ENCODE measurements around the gene TMEM106C. TPM values are rescaled to one million over a fixed set of nuclear protein-coding genes. Genes with fewer than 3 reads are reported as not detected.

Gene TMEM106C
- total and polyA plus RNA-seq, 9 of the 15 experiments (the other 6 are each of a cell fraction or from before 2014, with no cell fraction given): 37.6 to 183 (median 57.2) TPM

DNA sequence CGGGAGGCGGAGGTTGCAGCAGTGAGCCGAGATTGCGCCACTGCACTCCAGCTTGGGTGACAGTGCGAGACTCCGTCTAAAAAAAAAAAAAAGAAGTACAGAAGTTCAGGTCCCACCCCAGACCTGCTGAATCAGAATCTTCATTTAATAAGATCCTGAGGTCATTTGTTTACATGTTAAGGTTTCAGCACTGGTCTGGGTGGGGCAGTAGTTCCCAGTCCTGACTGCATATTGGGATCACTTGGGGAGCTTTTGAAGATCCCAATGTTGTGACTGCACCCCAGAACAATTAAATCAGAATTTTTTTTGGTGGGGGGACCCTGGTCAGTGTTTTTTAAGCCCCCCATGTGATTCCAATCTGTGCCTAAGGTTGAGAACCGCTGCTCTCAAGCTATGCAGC, 52.6 kb downstream of the TMEM106C start:
- H2AFZ ChIP-seq (ENCODE audit: low read depth, low read length): no peak overlapping the region
- in situ Hi-C loops (cut with MboI) (no loop called here), intact Hi-C loops (cut with micrococcal nuclease) (no loop called here)
- DNase-seq (ENCODE audit: extremely low read depth in 1 of 4, low spot score in 3 of 4): no peak
- peaks cover 51 to 61% of the 10 kb centered on the region in 2 experiments for H3K27me3 ChIP-seq (ENCODE audit: control insufficient read depth in 2 of 2, insufficient read depth in 2 of 2, low read length in 2 of 2)
- H3K9me3 ChIP-seq (replicated peaks; ENCODE audit: control insufficient read depth, insufficient read depth, low read depth, low read length): no peaks in the 10 kb centered on the region
- no peak overlapping the region for H3K4me2 ChIP-seq (ENCODE audit: insufficient read depth, low read length)
- H3K36me3 ChIP-seq (ENCODE audit: control insufficient read depth, insufficient read depth, low read length): no peaks in the 10 kb centered on the region
- H3K9ac ChIP-seq (ENCODE audit: insufficient read depth in 1 of 2, low read depth in 2 of 2, low read length in 2 of 2): no peak overlapping the region
- ATAC-seq: no peak
- no peak for FAIRE-seq
- H4K20me1 ChIP-seq (replicated peaks; ENCODE audit: control insufficient read depth, insufficient read depth, low read length): no peaks in the 10 kb centered on the region; the same call in 1 of the 2 replicates
- BruUV-seq (replicated peaks): no TSS peak
- ChIA-PET CTCF (ENCODE audit: low intra/inter-chr PET ratio) (no interaction called here), POLR2A (interaction anchor here (1.2 to 1.8 kb wide), 3 partner anchors 10 to 84 kb away, joined by 3 to 6 read pairs (median 4); no protein-coding TSS in a partner anchor)
- WGBS (ENCODE audit: insufficient coverage, low coverage, missing lambda C conversion rate): 1% methylated on average over 7 of the region's 7 CpGs
- H3K4me1 ChIP-seq (replicated peaks in 1 of 2; ENCODE audit: control insufficient read depth in 2 of 2, insufficient read depth in 2 of 2, low read length in 2 of 2): no peaks in the 10 kb centered on the region
- H3K4me3 ChIP-seq: no peak overlapping the region
- H3K27ac ChIP-seq (ENCODE audit: extremely low read depth, low read depth, low read length): no peak overlapping the region
- H3K9me1 ChIP-seq (ENCODE audit: control insufficient read depth, insufficient read depth, low read length): no peaks in the 10 kb centered on the region
- H3K79me2 ChIP-seq (ENCODE audit: control insufficient read depth, insufficient read depth, low read length): no peaks in the 10 kb centered on the region
- TF ChIP-seq, protein P1, sequence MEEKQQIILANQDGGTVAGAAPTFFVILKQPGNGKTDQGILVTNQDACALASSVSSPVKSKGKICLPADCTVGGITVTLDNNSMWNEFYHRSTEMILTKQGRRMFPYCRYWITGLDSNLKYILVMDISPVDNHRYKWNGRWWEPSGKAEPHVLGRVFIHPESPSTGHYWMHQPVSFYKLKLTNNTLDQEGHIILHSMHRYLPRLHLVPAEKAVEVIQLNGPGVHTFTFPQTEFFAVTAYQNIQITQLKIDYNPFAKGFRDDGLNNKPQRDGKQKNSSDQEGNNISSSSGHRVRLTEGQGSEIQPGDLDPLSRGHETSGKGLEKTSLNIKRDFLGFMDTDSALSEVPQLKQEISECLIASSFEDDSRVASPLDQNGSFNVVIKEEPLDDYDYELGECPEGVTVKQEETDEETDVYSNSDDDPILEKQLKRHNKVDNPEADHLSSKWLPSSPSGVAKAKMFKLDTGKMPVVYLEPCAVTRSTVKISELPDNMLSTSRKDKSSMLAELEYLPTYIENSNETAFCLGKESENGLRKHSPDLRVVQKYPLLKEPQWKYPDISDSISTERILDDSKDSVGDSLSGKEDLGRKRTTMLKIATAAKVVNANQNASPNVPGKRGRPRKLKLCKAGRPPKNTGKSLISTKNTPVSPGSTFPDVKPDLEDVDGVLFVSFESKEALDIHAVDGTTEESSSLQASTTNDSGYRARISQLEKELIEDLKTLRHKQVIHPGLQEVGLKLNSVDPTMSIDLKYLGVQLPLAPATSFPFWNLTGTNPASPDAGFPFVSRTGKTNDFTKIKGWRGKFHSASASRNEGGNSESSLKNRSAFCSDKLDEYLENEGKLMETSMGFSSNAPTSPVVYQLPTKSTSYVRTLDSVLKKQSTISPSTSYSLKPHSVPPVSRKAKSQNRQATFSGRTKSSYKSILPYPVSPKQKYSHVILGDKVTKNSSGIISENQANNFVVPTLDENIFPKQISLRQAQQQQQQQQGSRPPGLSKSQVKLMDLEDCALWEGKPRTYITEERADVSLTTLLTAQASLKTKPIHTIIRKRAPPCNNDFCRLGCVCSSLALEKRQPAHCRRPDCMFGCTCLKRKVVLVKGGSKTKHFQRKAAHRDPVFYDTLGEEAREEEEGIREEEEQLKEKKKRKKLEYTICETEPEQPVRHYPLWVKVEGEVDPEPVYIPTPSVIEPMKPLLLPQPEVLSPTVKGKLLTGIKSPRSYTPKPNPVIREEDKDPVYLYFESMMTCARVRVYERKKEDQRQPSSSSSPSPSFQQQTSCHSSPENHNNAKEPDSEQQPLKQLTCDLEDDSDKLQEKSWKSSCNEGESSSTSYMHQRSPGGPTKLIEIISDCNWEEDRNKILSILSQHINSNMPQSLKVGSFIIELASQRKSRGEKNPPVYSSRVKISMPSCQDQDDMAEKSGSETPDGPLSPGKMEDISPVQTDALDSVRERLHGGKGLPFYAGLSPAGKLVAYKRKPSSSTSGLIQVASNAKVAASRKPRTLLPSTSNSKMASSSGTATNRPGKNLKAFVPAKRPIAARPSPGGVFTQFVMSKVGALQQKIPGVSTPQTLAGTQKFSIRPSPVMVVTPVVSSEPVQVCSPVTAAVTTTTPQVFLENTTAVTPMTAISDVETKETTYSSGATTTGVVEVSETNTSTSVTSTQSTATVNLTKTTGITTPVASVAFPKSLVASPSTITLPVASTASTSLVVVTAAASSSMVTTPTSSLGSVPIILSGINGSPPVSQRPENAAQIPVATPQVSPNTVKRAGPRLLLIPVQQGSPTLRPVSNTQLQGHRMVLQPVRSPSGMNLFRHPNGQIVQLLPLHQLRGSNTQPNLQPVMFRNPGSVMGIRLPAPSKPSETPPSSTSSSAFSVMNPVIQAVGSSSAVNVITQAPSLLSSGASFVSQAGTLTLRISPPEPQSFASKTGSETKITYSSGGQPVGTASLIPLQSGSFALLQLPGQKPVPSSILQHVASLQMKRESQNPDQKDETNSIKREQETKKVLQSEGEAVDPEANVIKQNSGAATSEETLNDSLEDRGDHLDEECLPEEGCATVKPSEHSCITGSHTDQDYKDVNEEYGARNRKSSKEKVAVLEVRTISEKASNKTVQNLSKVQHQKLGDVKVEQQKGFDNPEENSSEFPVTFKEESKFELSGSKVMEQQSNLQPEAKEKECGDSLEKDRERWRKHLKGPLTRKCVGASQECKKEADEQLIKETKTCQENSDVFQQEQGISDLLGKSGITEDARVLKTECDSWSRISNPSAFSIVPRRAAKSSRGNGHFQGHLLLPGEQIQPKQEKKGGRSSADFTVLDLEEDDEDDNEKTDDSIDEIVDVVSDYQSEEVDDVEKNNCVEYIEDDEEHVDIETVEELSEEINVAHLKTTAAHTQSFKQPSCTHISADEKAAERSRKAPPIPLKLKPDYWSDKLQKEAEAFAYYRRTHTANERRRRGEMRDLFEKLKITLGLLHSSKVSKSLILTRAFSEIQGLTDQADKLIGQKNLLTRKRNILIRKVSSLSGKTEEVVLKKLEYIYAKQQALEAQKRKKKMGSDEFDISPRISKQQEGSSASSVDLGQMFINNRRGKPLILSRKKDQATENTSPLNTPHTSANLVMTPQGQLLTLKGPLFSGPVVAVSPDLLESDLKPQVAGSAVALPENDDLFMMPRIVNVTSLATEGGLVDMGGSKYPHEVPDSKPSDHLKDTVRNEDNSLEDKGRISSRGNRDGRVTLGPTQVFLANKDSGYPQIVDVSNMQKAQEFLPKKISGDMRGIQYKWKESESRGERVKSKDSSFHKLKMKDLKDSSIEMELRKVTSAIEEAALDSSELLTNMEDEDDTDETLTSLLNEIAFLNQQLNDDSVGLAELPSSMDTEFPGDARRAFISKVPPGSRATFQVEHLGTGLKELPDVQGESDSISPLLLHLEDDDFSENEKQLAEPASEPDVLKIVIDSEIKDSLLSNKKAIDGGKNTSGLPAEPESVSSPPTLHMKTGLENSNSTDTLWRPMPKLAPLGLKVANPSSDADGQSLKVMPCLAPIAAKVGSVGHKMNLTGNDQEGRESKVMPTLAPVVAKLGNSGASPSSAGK (IDR thresholded peaks at IDR 0.05): no peak
- TF ChIP-seq, protein P2, sequence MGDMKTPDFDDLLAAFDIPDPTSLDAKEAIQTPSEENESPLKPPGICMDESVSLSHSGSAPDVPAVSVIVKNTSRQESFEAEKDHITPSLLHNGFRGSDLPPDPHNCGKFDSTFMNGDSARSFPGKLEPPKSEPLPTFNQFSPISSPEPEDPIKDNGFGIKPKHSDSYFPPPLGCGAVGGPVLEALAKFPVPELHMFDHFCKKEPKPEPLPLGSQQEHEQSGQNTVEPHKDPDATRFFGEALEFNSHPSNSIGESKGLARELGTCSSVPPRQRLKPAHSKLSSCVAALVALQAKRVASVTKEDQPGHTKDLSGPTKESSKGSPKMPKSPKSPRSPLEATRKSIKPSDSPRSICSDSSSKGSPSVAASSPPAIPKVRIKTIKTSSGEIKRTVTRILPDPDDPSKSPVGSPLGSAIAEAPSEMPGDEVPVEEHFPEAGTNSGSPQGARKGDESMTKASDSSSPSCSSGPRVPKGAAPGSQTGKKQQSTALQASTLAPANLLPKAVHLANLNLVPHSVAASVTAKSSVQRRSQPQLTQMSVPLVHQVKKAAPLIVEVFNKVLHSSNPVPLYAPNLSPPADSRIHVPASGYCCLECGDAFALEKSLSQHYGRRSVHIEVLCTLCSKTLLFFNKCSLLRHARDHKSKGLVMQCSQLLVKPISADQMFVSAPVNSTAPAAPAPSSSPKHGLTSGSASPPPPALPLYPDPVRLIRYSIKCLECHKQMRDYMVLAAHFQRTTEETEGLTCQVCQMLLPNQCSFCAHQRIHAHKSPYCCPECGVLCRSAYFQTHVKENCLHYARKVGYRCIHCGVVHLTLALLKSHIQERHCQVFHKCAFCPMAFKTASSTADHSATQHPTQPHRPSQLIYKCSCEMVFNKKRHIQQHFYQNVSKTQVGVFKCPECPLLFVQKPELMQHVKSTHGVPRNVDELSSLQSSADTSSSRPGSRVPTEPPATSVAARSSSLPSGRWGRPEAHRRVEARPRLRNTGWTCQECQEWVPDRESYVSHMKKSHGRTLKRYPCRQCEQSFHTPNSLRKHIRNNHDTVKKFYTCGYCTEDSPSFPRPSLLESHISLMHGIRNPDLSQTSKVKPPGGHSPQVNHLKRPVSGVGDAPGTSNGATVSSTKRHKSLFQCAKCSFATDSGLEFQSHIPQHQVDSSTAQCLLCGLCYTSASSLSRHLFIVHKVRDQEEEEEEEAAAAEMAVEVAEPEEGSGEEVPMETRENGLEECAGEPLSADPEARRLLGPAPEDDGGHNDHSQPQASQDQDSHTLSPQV (IDR thresholded peaks at IDR 0.05): no peak
- TF ChIP-seq ZFP30 (CRISPR knock-in tag; IDR thresholded peaks at IDR 0.05; ENCODE audit: borderline replicate concordance): no peak
